ENCODE data around the gene GADD45G. TPM values are rescaled to one million over a fixed set of nuclear protein-coding genes. Genes with fewer than 3 reads are reported as not detected.

Gene GADD45G
- total and polyA plus RNA-seq, 2 experiments from 2014 or later = 12.7 to 24.1 TPM

GRCh38 chr9:89647366-89648128, 42.7 kb downstream of the GADD45G start (continued):
- TF ChIP-seq ZNF462 (CRISPR knock-in tag; IDR thresholded peaks at IDR 0.05) (no peak), CREB1 (CRISPR knock-in tag; IDR thresholded peaks at IDR 0.05; ENCODE audit: low read depth) (no peak), ZNF114 (CRISPR knock-in tag; IDR thresholded peaks at IDR 0.05) (no peak)

- H3K4me3 Mint-ChIP-seq = no peak overlapping the region
- H3K9me3 Mint-ChIP-seq = no peaks in the 10 kb centered on the region
- peaks cover 21% of the 10 kb centered on the region for H3K4me1 Mint-ChIP-seq
- ATAC-seq = peak; percentile 44
- no peak overlapping the region for H3K27ac Mint-ChIP-seq
- H3K27me3 ChIP-seq (ENCODE audit: insufficient read depth) = no peaks in the 10 kb centered on the region
- no peak for DNase-seq (ENCODE audit: low spot score)
- H3F3A ChIP-seq (replicated peaks; ENCODE audit: low read depth) = no peaks in the 10 kb centered on the region
- peaks cover 13% of the 10 kb centered on the region for H3K27me3 Mint-ChIP-seq (ENCODE audit: insufficient read depth, low read depth, poor library complexity)
- H4K20me1 ChIP-seq (replicated peaks; ENCODE audit: insufficient read depth) = no peaks in the 10 kb centered on the region
- H3K9me2 ChIP-seq (ENCODE audit: insufficient read depth) = no peaks in the 10 kb centered on the region
- H3K4me1 ChIP-seq (ENCODE audit: insufficient read depth) = peaks cover 19% of the 10 kb centered on the region
- no peaks in the 10 kb centered on the region for H3K36me3 ChIP-seq (ENCODE audit: insufficient read depth)
- H2AFZ ChIP-seq = no peak overlapping the region
- H3K27ac ChIP-seq (ENCODE audit: low read depth) = no peak overlapping the region
- H3K4me3 ChIP-seq = no peak overlapping the region
- H3K4me2 ChIP-seq = no peak overlapping the region
- no peaks in the 10 kb centered on the region for H3K36me3 Mint-ChIP-seq (ENCODE audit: low read depth)
- no peaks in the 10 kb centered on the region for H3K79me2 ChIP-seq (replicated peaks; ENCODE audit: insufficient read depth)
- no peak for TF ChIP-seq REST (IDR thresholded peaks at IDR 0.05; ENCODE audit: unreplicated experiment)
Measured at GRCh38 chr9:89648247-89649000, 43.6 kb downstream of the GADD45G start.
